CD4-positive, alpha-beta memory T cell (primary cell): ENCODE data around the gene MYB. TPM values are rescaled to one million over a fixed set of nuclear protein-coding genes. Genes with fewer than 3 reads are reported as not detected.

Experiments used
- CTCF ChIA-PET: fragments of 350-600 bp; sonication (Branson Sonifier 250); formaldehyde crosslinking; loops from one replicate; lab custom pipeline; 2021; ENCODE audit warnings: inconsistent platforms; ENCODE audit not compliant: partially characterized antibody; lab: Charles Lee
- POLR2A ChIA-PET: fragments of 350-600 bp; sonication (Branson Sonifier 250); formaldehyde crosslinking; loops from one replicate; lab custom pipeline; 2021; ENCODE audit not compliant: partially characterized antibody; lab: Charles Lee
- DNase-seq, 5 donors: peaks; one replicate each; pipeline versions ENCODE4 v3.0.0 to v3.0.0-alpha.2; 2020 to 2022; ENCODE audit warnings: mixed read lengths in 1 of 5
- H3K27ac ChIP-seq: one replicate; pipeline ENCODE4 v1.7.0; 2013; ENCODE audit warnings: low read depth, low read length
- H3K27me3 ChIP-seq: 2 replicates; pipeline ENCODE4 v1.7.0; 2013; ENCODE audit warnings: mild to moderate bottlenecking, low read length, moderate library complexity; ENCODE audit not compliant: insufficient read depth
- H3K36me3 ChIP-seq: 2 replicates; pipeline ENCODE4 v1.7.0; 2013; ENCODE audit warnings: mild to moderate bottlenecking, low read length, moderate library complexity; ENCODE audit not compliant: insufficient read depth
- H3K4me1 ChIP-seq: 2 replicates; pipeline ENCODE4 v1.7.0; 2013; ENCODE audit warnings: mild to moderate bottlenecking, low read length, moderate library complexity; ENCODE audit not compliant: insufficient read depth
- H3K4me3 ChIP-seq, 2 donors: one replicate each; pipeline ENCODE4 v1.7.0; 2013; ENCODE audit warnings: low read length in 2 of 2, mild to moderate bottlenecking in 1 of 2
- H3K9me3 ChIP-seq, 2 donors: one replicate each; pipeline ENCODE4 v1.7.0; 2013; ENCODE audit warnings: low read length in 2 of 2, control low read depth in 1 of 2; ENCODE audit not compliant: control insufficient read depth in 1 of 2
- H3K27ac Mint-ChIP-seq, 7 donors: one replicate each; pipeline ENCODE4 v1.8.0; 2020 to 2021; ENCODE audit warnings: mixed read lengths in 7 of 7, mild to moderate bottlenecking in 6 of 7, inconsistent platforms in 3 of 7, moderate library complexity in 3 of 7
- H3K27me3 Mint-ChIP-seq, 2 donors: one replicate each; pipeline ENCODE4 v1.8.0; 2020 to 2021; ENCODE audit warnings: mixed read lengths in 2 of 2
- H3K36me3 Mint-ChIP-seq, 2 donors: one replicate each; pipeline ENCODE4 v1.8.0; 2020 to 2021; ENCODE audit warnings: mixed read lengths in 2 of 2, inconsistent platforms in 1 of 2, mild to moderate bottlenecking in 1 of 2
- H3K4me1 Mint-ChIP-seq, 4 donors: one replicate each; pipeline ENCODE4 v1.8.0; 2020 to 2021; ENCODE audit warnings: mixed read lengths in 4 of 4, mild to moderate bottlenecking in 1 of 4
- H3K4me3 Mint-ChIP-seq, 8 donors: one replicate each; pipeline ENCODE4 v1.8.0; 2020 to 2021; ENCODE audit warnings: mixed read lengths in 8 of 8, mild to moderate bottlenecking in 7 of 8, moderate library complexity in 6 of 8, inconsistent platforms in 3 of 8
- H3K9me3 Mint-ChIP-seq, 8 donors: one replicate each; pipeline ENCODE4 v1.8.0; 2020 to 2021; ENCODE audit warnings: mixed read lengths in 8 of 8, mild to moderate bottlenecking in 5 of 8, inconsistent platforms in 3 of 8, moderate library complexity in 1 of 8
- intact Hi-C: fragments of 100-400 bp; cut with micrococcal nuclease; formaldehyde crosslinking; loops from one replicate; pipeline ENCODE4 v1.15.1; 2023
- microRNA-seq: library from miRNA; unstranded; fragments of <30 nt; microRNA quantifications from one replicate; pipeline ENCODE4 v1.2.0, GENCODE V29; 2021; ENCODE audit warnings: borderline replicate concordance, borderline number of aligned reads, borderline microRNAs expressed, mixed read lengths
- polyA plus RNA-seq, 2 donors: library from polyadenylated mRNA; unstranded; fragments of 300-500 nt; fragmentation: Illumina TruSeq; gene quantifications; one replicate each; pipeline ENCODE4 v1.2.3, GENCODE V29; 2021
- total RNA-seq, 2 experiments: library from RNA; stranded (reverse); gene quantifications; one replicate each; pipeline ENCODE4 v1.2.3, GENCODE V29; 2021

MYB gene
- total and polyA plus RNA-seq, 4 experiments from 2014 or later, result 0.31 to 4.7 (median 2.1) TPM

- H3K27me3 Mint-ChIP-seq, result no peaks in the 10 kb centered on the region
- H3K4me3 Mint-ChIP-seq, result no peak overlapping the region
- H3K36me3 ChIP-seq, result no peaks in the 10 kb centered on the region
- H3K4me1 ChIP-seq, result no peaks in the 10 kb centered on the region
- H3K36me3 Mint-ChIP-seq, result no peaks in the 10 kb centered on the region
- no peak for DNase-seq
- intact Hi-C loops, result no loop called here
- H3K27me3 ChIP-seq, result no peaks in the 10 kb centered on the region
- ChIA-PET CTCF (no interaction called here), POLR2A (no interaction called here)
- no peaks in the 10 kb centered on the region for H3K4me1 Mint-ChIP-seq
- no peaks in the 10 kb centered on the region for H3K9me3 ChIP-seq
- H3K27ac Mint-ChIP-seq, result no peak overlapping the region
- H3K27ac ChIP-seq, result no peak overlapping the region
- no peaks in the 10 kb centered on the region for H3K9me3 Mint-ChIP-seq
- H3K4me3 ChIP-seq, result no peak overlapping the region
Measured at GRCh38 chr6:135266675-135267074, 85.6 kb downstream of the MYB start.

- no peaks in the 10 kb centered on the region for H3K27me3 Mint-ChIP-seq
- no peaks in the 10 kb centered on the region for H3K36me3 ChIP-seq
- no peak overlapping the region for H3K27ac ChIP-seq
- no peak overlapping the region for H3K4me3 ChIP-seq
- H3K9me3 Mint-ChIP-seq, result no peaks in the 10 kb centered on the region
- H3K27me3 ChIP-seq, result no peaks in the 10 kb centered on the region
- no peak overlapping the region for H3K27ac Mint-ChIP-seq
- CTCF ChIA-PET, result no interaction called here
- DNase-seq, result no peak
- H3K4me1 ChIP-seq, result no peaks in the 10 kb centered on the region
- POLR2A ChIA-PET, result no interaction called here
- intact Hi-C loops, result no loop called here
- H3K4me3 Mint-ChIP-seq, result no peak overlapping the region
- no peaks in the 10 kb centered on the region for H3K9me3 ChIP-seq
- no peaks in the 10 kb centered on the region for H3K36me3 Mint-ChIP-seq
- H3K4me1 Mint-ChIP-seq, result no peaks in the 10 kb centered on the region
Measured at GRCh38 chr6:135267085-135267484, 86.0 kb downstream of the MYB start.

- no peak overlapping the region for H3K27ac ChIP-seq
- no peaks in the 10 kb centered on the region for H3K27me3 ChIP-seq
- H3K4me1 ChIP-seq, result no peaks in the 10 kb centered on the region
- H3K9me3 Mint-ChIP-seq, result no peaks in the 10 kb centered on the region
- H3K36me3 Mint-ChIP-seq, result no peaks in the 10 kb centered on the region
- H3K4me3 ChIP-seq, result no peak overlapping the region
- no peaks in the 10 kb centered on the region for H3K9me3 ChIP-seq
- DNase-seq, result no peak
- no peak overlapping the region for H3K4me3 Mint-ChIP-seq
- H3K36me3 ChIP-seq, result no peaks in the 10 kb centered on the region
- ChIA-PET POLR2A (no interaction called here), CTCF (no interaction called here)
- no peaks in the 10 kb centered on the region for H3K27me3 Mint-ChIP-seq
- no peaks in the 10 kb centered on the region for H3K4me1 Mint-ChIP-seq
- intact Hi-C loops, result no loop called here
- no peak overlapping the region for H3K27ac Mint-ChIP-seq
Measured at GRCh38 chr6:135268263-135268662, 87.2 kb downstream of the MYB start.

GRCh38 chr6:135268740-135269139, 87.6 kb downstream of the MYB start:
- no peaks in the 10 kb centered on the region for H3K27me3 Mint-ChIP-seq
- POLR2A ChIA-PET, result no interaction called here
- no peaks in the 10 kb centered on the region for H3K9me3 ChIP-seq
- H3K36me3 Mint-ChIP-seq, result no peaks in the 10 kb centered on the region
- H3K27ac Mint-ChIP-seq, result no peak overlapping the region
- no peaks in the 10 kb centered on the region for H3K4me1 ChIP-seq
- no peak overlapping the region for H3K4me3 ChIP-seq
- no peak for DNase-seq
- CTCF ChIA-PET, result no interaction called here
- intact Hi-C loops, result no loop called here
- no peaks in the 10 kb centered on the region for H3K36me3 ChIP-seq
- H3K4me1 Mint-ChIP-seq, result no peaks in the 10 kb centered on the region
- H3K4me3 Mint-ChIP-seq, result no peak overlapping the region
- H3K9me3 Mint-ChIP-seq, result no peaks in the 10 kb centered on the region
- no peaks in the 10 kb centered on the region for H3K27me3 ChIP-seq
- H3K27ac ChIP-seq, result no peak overlapping the region

Small RNAs within 50 kb of the gene (microRNA-seq; reads per million reads assigned to microRNA genes)
- not detected for gene MIR548A2

Other genes starting within 250 kb of the MYB start
- 1 to 10 TPM; 2.2 TPM for gene ALDH8A1, start 231.2 kb upstream of the MYB start, total RNA-seq
- gene ALDH8A1, start 231.2 kb upstream of the MYB start, polyA plus RNA-seq, result not detected
- 10 to 100 TPM; 63.8 to 69.9 TPM for gene HBS1L, start 126.5 kb upstream of the MYB start, total RNA-seq
- gene HBS1L, start 126.5 kb upstream of the MYB start, polyA plus RNA-seq, result 10 to 100 TPM; 49.0 to 59.5 TPM